GM19438 (cell line): Measurements from ENCODE around the gene FAM170B.

Experiments used
- ATAC-seq: cut with Tn5 transposase; IDR thresholded peaks from one replicate; pipeline ENCODE4 v1.9.1; 2021; ENCODE audit warnings: low read depth; ENCODE audit not compliant: unreplicated experiment

Gene FAM170B

DNA sequence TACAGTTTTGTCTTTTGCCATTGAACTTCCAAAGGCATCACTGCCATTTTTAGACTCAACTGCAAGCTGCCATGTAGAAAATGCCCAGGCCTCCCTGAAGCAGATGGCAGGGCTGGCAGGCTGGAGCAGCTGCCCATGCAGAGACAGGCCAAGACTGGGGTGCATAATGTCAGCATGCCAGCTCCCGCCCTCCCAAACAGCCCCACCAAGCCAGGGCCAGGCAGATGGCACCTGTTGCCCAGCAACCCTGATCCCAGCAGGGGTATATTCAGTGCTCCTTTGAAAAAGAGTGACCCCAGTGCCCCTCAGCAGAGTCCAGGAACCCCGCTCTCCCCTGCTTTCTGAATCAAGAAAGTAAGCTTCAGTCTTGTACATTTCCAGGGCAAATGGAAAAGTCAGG, 51.1 kb downstream of the FAM170B start:
- no peak for ATAC-seq

DNA sequence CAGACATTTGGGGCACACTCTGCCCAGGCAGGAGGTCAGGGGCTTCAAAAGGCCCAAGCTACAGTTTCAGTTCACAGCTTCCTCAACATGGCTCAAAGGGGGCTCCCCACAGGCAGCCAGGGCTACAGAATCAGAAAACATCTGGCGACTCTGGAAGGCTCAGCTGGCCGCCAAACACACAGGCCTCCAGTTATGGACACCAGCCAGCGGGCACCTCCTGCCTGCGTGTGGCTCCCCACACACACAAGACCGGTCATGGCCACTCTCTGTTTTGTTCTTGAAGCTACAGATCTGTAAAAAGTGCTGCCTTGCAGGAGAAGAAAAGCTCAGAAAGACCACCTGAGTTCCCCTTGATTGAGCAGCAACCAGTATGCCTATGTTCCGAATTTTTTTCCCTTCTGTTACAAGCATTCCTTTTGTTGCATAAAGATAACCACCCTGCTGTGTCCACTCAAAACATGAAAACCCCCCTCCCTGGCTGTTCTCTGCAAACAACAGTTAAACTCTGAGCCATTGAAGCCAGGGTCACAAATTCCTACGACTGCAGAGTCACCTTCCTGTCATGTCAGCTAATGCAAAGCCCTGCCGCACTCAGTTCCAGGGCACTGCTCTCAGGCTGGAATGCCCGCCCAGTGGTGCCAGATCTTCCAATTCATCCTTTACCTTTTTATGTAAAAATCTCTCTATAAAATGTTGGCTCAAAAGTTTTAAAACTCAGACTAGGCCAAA, 52.1 kb downstream of the FAM170B start:
- no peak for ATAC-seq
